Fibroblast of skin of right biceps (primary cell): ENCODE data around the gene KDM4C.
A peak's percentile ranks its signal among the peaks of the same experiment; 100 is the strongest.
"Not testable (repeated sequence)": the region's sequence is repeated elsewhere in the genome, so short reads cannot be mapped to it uniquely, and the experiment has no call there.

Experiments
- DNase-seq: peaks from one replicate; pipeline ENCODE4 v3.0.0-alpha.2; 2013

Gene KDM4C

GRCh38 chr9:6764523-6764922, 6.8 kb downstream of the KDM4C start:
- DNase-seq: no peak

GRCh38 chr9:6764950-6765349, 7.2 kb downstream of the KDM4C start:
- DNase-seq: no peak

GRCh38 chr9:6765396-6765795, 7.6 kb downstream of the KDM4C start:
- no peak for DNase-seq

- DNase-seq: no peak
Measured at GRCh38 chr9:6766606-6767005, 8.8 kb downstream of the KDM4C start.

- DNase-seq: not testable (repeated sequence)
Measured at GRCh38 chr9:6768587-6768986, 10.8 kb downstream of the KDM4C start.

- DNase-seq: no peak
Measured at GRCh38 chr9:6771722-6772121, 13.9 kb downstream of the KDM4C start.

- no peak for DNase-seq
Measured at GRCh38 chr9:6777213-6777902, 19.6 kb downstream of the KDM4C start.

GRCh38 chr9:6779417-6780241, 21.9 kb downstream of the KDM4C start:
- DNase-seq: peak; percentile 39

- peak; percentile 27 for DNase-seq
Measured at GRCh38 chr9:6780690-6781089, 22.9 kb downstream of the KDM4C start.

GRCh38 chr9:6781476-6781875, 23.7 kb downstream of the KDM4C start:
- DNase-seq: no peak

- no peak for DNase-seq
Measured at GRCh38 chr9:6782345-6782744, 24.6 kb downstream of the KDM4C start.

- no peak for DNase-seq
Measured at GRCh38 chr9:6782981-6783380, 25.2 kb downstream of the KDM4C start.

- DNase-seq: no peak
Measured at GRCh38 chr9:6783753-6784152, 26.0 kb downstream of the KDM4C start.

- no peak for DNase-seq
Measured at GRCh38 chr9:6785682-6786081, 27.9 kb downstream of the KDM4C start.

GRCh38 chr9:6787793-6788161, 30.0 kb downstream of the KDM4C start:
- DNase-seq: no peak

GRCh38 chr9:6788162-6789016, 30.6 kb downstream of the KDM4C start:
- DNase-seq: peak; percentile 52

GRCh38 chr9:6789017-6789338, 31.2 kb downstream of the KDM4C start:
- not testable (repeated sequence) for DNase-seq

- DNase-seq: no peak
Measured at GRCh38 chr9:6790866-6791265, 33.1 kb downstream of the KDM4C start.

GRCh38 chr9:6793203-6793602, 35.4 kb downstream of the KDM4C start:
- DNase-seq: no peak

GRCh38 chr9:6794936-6795335, 37.2 kb downstream of the KDM4C start:
- DNase-seq: no peak

GRCh38 chr9:6802926-6803325, 45.2 kb downstream of the KDM4C start:
- DNase-seq: no peak

GRCh38 chr9:6805532-6805931, 47.8 kb downstream of the KDM4C start:
- peak; percentile 35 for DNase-seq

GRCh38 chr9:6806318-6806717, 48.5 kb downstream of the KDM4C start:
- not testable (repeated sequence) for DNase-seq

- not testable (repeated sequence) for DNase-seq
Measured at GRCh38 chr9:6807669-6808068, 49.9 kb downstream of the KDM4C start.
